ENCODE data around the gene CSTPP1.
A peak's percentile ranks its signal among the peaks of the same experiment; 100 is the strongest.

The CSTPP1 gene

GRCh38 chr11:47130543-47130942 lies 194.0 kb downstream of the CSTPP1 start:
- DNase-seq (ENCODE audit: low read depth in 3 of 3, low spot score in 1 of 3): no peak

- no peak for DNase-seq (ENCODE audit: low read depth in 3 of 3, low spot score in 1 of 3)
Observed at GRCh38 chr11:47131136-47131535, 194.6 kb downstream of the CSTPP1 start.

DNA sequence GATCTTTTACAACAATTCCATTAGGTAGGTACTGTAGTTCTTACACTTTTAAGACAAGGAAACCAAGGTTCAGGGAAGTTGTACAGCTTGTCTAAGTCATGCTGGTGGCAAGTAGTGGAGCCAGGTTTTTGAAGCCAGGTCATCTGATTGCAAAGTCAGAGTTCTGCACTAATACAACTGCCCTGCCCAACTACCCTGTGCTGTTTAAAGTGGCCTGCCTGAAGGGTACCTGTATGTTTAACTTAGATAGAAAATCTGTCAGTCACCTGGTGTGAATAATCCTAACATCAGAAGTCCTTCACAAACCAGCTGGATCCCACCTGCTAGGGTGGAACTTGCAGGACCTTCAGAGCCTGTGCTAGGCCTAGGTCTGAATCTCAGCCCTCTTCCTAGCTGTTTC lies 195.9 kb downstream of the CSTPP1 start:
- no peak for DNase-seq (ENCODE audit: low read depth in 3 of 3, low spot score in 1 of 3)

DNA sequence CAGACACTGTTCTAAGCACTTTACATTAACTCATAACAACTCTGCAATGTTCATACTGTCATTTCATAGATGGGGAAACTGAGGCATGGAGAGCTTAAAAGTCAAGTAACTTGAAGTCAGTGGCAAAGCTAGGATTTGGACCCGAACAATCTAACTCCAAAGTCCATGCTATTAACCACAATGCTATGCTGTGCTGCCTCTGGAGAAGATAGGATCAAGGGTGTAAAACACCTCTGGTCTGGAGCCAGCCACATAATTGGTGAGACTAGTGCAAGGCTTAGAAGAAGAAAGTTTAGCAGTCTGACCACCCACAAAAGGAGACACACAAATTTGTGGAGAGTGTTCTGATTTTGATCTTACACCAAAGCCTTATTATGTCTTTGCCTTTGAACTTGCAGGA lies 196.4 kb downstream of the CSTPP1 start:
- no peak for DNase-seq (ENCODE audit: low read depth in 3 of 3, low spot score in 1 of 3)

DNA sequence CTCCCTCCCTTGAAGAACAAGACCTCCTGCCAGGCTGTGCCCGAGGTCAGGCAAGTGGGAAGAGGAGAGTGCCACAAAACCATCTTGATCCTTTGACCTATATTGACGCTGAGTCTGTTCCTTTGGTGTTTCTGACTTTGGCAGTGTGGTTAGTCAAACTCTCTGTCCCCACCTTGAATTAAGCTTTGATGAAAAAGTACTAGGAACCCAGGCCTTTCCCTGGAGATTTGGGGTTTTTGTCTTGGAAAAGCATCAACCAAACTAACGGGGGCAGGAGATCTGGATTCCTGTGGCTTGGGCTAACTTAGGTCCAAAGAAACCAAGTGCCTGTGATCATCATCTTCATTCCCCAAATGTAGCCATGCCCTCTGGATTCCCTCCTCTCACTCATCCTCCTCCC lies 199.8 kb downstream of the CSTPP1 start:
- no peak for DNase-seq (ENCODE audit: low read depth in 3 of 3, low spot score in 1 of 3)

DNA sequence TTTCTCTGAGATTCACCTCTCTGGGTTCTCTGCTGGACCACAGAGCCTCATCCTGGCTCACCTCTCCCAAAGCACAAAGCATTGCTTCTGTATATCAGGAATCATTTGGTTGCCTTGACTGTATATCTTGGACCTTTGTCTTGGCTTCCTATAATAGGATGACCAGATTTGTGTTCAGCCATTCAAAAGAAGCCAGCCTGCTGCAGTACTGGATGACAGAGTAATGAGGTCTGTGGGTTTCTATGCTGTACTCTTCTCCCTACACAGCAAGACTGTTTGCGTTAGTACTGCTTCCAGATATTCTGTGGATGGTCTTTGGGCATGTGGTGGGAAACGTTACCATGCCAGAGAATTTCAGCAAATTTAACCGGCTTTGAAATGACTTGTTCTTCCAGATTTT lies 200.4 kb downstream of the CSTPP1 start:
- DNase-seq (ENCODE audit: low read depth in 3 of 3, low spot score in 1 of 3): no peak

- no peak for DNase-seq (ENCODE audit: low read depth in 3 of 3, low spot score in 1 of 3)
Observed at GRCh38 chr11:47137476-47137875, 200.9 kb downstream of the CSTPP1 start.

GRCh38 chr11:47139878-47140277 lies 203.3 kb downstream of the CSTPP1 start:
- DNase-seq (ENCODE audit: low read depth in 3 of 3, low spot score in 1 of 3): no peak

DNA sequence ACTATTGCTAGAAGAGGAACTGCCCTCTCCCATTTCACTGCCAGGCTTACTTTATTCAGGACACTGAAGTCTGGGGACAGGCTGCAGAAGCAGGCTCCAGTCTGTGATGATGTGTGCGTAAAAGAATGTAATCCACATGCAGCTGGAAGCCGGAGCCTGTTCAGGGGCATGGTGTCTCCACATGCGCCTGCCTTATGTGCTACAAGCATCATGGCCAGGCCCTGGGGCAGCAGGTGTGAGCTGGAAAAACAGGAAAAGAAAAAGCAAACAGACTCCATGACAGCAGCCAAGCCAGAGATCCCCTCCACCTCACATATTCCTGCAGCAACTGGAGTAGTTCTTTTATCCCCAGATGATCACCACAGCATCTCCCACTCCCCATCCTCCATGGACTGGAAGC lies 206.8 kb downstream of the CSTPP1 start:
- no peak for DNase-seq (ENCODE audit: low read depth in 3 of 3, low spot score in 1 of 3)

- DNase-seq (ENCODE audit: low read depth in 3 of 3, low spot score in 1 of 3): no peak
Observed at GRCh38 chr11:47144541-47144940, 208.0 kb downstream of the CSTPP1 start.

GRCh38 chr11:47147250-47147649 lies 210.7 kb downstream of the CSTPP1 start:
- no peak for DNase-seq (ENCODE audit: low read depth in 3 of 3, low spot score in 1 of 3)

GRCh38 chr11:47147681-47148080 lies 211.1 kb downstream of the CSTPP1 start:
- DNase-seq (ENCODE audit: low read depth in 3 of 3, low spot score in 1 of 3): no peak

DNA sequence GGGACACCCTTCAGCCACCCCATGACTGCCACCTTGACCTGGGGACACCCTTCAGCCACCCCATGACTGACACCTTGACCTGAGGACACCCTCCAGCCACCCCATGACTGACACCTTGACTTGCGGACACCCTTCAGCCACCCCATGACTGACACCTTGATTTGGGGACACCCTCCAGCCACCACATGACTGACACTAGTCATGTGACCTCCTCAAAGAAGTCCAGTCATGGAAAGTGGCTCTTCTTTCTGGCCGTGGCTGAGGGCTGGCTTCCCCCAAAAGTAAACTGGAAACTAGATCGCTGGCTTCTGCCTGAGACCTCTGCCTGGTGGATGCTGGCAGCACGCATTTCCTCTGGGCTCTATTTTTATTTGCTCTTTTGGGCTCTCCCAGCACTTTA lies 211.7 kb downstream of the CSTPP1 start:
- DNase-seq (ENCODE audit: low read depth in 3 of 3, low spot score in 1 of 3): no peak

- no peak for DNase-seq (ENCODE audit: low read depth in 3 of 3, low spot score in 1 of 3)
Observed at GRCh38 chr11:47148903-47149531, 212.5 kb downstream of the CSTPP1 start.

GRCh38 chr11:47149782-47150181 lies 213.2 kb downstream of the CSTPP1 start:
- no peak for DNase-seq (ENCODE audit: low read depth in 3 of 3, low spot score in 1 of 3)

DNA sequence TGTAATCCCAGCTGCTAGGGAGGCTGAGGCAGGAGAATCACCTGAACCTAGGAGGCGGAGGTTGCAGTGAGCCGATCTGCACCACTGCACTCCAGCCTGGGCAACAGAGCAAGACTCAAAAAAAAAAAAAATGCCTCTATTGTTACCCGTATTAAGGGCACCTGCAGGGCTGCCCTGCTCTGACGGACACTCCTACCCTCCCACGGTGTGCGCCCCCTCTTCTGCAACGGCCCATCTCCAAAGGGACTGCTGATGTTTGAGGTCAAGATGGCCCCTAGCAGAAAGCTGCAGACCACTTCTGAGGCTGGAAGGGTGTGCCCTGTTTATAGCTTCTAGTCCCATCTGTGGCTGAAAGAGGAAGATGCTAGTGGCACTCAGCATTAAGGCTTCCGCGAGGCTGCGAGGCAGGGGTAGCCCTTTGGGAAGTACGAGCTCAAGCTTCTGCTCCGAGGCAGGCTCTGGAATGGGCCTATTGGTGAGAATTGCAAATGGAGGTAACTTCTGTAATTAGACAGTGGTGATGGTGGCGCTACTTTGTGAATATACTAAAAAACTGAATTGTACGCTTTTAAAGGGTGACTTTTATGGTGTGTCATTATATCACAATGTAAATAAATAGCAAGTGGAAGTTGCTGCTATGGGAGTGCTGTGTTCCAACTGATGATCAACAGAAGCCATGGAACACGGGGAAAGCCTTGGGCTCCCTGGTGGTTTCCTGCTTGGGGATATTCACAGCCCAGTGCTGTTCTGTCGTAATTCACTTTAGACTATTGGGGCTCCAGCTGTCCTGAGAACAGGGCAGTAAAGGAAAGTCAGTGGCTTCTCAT lies 215.8 kb downstream of the CSTPP1 start:
- no peak for DNase-seq (ENCODE audit: low read depth in 3 of 3, low spot score in 1 of 3)

- peak in 1 of 3 donors; percentile 47 for DNase-seq (ENCODE audit: low read depth in 3 of 3, low spot score in 1 of 3)
Observed at GRCh38 chr11:47152953-47153950, 216.7 kb downstream of the CSTPP1 start.

DNA sequence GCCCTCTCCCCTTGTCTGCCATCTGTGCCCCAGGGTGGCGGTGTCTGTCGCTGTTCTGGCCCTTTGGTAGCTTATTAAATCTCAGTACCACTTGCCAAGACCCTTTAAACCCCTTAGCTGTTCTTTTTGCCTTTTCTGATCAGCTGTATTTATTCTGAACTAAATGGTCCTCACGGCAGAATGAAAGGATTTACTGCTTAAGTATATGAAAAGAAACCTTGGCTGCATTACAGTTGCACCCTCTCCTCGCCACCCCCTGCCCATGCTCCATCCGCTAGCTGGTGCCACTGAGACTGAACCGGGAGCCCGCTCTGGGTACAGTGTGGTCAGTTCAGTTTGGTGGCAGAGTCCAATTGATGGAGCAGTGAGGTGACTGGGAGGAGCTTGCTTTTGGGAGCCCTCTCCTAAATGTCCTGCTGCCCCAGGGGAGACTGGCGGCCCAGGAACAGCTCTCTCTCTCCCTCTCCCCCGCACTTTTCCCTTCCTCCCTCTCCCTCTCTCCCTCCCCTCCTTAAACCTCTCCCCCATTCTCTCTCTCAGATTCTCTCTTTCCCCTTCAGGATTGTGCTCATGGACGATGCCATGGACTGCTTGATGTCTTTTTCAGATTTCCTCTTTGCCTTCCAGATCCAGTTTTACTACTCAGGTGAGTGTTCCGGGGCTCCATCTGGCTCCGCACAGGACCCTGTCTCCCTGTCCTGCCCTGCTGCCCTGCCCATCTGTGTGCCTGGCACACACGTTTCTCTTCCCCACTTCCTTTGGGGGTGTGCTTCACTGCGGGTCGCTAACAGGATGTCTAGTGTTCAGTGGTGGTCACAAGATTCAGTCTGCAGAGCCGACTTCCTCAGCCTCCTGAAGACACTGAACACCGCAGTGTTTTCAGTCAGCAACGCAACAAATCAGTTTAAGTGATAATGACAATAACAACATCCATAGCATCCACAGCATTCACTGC lies 218.3 kb downstream of the CSTPP1 start:
- DNase-seq (ENCODE audit: low read depth in 3 of 3, low spot score in 1 of 3): no peak

GRCh38 chr11:47155879-47156278 lies 219.3 kb downstream of the CSTPP1 start:
- no peak for DNase-seq (ENCODE audit: low read depth in 3 of 3, low spot score in 1 of 3)

DNA sequence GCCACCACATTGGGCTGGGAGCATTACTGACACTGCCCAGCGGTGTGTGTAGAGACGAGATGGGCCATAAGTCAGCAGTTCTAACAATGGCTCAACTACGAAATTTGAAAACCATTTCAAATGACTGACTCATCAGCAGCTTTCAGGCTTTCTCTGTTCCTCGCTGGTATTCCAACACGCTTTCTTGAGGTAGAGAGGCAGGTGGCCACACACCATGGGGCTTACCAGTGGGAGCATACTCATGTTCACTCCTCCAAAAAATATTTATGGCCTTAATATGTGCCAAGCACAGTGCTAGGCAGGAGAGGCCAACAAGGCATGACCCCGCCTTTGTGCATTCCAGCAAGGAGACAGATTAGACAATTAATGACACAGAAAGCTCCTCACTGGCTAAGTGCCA lies 219.8 kb downstream of the CSTPP1 start:
- DNase-seq (ENCODE audit: low read depth in 3 of 3, low spot score in 1 of 3): no peak
